ENCODE data around the gene ATF7.
A peak's percentile ranks its signal among the peaks of the same experiment; 100 is the strongest.

The ATF7 gene

DNA sequence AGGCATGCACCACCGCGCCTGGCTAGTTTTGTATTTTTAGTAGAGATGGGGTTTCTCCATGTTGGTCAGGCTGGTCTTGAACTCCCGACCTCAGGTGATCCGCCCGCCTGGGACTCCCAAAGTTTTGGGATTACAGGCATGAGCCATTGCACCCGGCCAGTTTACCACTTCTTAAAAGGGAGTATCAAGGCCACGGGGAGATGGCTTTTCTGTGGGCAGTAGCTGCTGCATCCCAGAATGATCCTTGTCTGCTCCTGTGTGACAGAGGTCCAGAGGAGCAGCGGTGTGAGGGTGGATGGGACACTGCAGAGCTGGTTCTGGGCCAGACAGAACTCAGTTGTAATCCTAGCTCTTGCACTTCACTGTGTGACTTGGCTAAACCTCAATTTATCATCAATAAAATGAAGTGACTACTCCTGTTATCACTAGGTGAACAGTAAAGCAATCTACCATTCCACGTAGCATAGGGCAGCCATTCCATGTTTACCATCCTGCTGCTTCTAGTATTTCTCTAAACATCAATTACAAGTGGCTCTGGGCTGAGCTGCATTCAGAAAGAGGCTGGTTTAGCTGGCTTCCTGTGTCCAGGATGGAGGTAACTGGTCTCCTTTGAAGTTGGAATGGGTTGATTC, 115.9 kb downstream of the ATF7 start:
- TF ChIP-seq POLR2A (IDR thresholded peaks at IDR 0.05; ENCODE audit: extremely low read depth, insufficient read length): no peak
- no peak for TF ChIP-seq MYC (IDR thresholded peaks at IDR 0.05; ENCODE audit: low read depth, low read length)
- TF ChIP-seq, protein P1, sequence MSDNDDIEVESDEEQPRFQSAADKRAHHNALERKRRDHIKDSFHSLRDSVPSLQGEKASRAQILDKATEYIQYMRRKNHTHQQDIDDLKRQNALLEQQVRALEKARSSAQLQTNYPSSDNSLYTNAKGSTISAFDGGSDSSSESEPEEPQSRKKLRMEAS (IDR thresholded peaks at IDR 0.05; ENCODE audit: low read depth, low read length): no peak
- TF ChIP-seq, protein P2, sequence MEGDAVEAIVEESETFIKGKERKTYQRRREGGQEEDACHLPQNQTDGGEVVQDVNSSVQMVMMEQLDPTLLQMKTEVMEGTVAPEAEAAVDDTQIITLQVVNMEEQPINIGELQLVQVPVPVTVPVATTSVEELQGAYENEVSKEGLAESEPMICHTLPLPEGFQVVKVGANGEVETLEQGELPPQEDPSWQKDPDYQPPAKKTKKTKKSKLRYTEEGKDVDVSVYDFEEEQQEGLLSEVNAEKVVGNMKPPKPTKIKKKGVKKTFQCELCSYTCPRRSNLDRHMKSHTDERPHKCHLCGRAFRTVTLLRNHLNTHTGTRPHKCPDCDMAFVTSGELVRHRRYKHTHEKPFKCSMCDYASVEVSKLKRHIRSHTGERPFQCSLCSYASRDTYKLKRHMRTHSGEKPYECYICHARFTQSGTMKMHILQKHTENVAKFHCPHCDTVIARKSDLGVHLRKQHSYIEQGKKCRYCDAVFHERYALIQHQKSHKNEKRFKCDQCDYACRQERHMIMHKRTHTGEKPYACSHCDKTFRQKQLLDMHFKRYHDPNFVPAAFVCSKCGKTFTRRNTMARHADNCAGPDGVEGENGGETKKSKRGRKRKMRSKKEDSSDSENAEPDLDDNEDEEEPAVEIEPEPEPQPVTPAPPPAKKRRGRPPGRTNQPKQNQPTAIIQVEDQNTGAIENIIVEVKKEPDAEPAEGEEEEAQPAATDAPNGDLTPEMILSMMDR (IDR thresholded peaks at IDR 0.05; ENCODE audit: low read depth, low read length): no peak
- no peak for DNase-seq (ENCODE audit: low read depth)
- no peak overlapping the region for H3K4me3 ChIP-seq (ENCODE audit: low read depth, low read length)

DNA sequence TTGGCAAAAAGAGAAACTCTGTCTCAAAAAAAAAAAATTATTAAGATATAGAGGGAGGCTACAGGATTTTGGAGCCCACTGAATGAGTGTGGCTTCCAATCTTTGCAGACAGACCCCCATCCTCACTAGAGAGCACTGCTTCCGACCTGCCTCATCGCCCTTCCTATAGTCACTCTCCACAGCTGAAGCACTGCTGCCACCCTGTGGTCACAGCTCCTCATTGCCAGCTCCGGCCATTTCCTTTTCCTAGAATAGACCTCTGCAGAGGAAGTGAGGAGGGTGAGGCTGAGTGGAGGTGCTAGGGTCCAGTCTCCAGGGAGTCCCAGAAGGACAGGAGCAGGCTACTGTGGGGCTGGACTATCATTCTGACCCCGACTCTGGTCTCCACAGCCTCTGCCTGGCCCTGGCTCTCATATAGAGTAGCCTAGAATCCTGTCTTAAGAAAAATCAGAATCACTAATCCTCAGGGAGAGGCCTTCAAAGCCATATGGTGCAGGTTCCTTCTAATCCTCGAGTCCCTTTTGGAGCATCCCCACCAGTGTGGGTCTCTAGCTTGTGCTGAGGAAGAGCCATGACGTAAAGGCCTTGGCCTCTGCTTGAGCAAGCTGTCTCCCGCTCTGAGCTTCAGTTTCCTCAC, 117.5 kb downstream of the ATF7 start:
- peak; percentile 84 for DNase-seq (ENCODE audit: low read depth)
- no peak overlapping the region for H3K4me3 ChIP-seq (ENCODE audit: low read depth, low read length)
- no peak for TF ChIP-seq MYC (IDR thresholded peaks at IDR 0.05; ENCODE audit: low read depth, low read length)
- TF ChIP-seq, protein P2 (IDR thresholded peaks at IDR 0.05; ENCODE audit: low read depth, low read length): peak; percentile 95
- TF ChIP-seq, protein P1 (IDR thresholded peaks at IDR 0.05; ENCODE audit: low read depth, low read length): no peak

DNA sequence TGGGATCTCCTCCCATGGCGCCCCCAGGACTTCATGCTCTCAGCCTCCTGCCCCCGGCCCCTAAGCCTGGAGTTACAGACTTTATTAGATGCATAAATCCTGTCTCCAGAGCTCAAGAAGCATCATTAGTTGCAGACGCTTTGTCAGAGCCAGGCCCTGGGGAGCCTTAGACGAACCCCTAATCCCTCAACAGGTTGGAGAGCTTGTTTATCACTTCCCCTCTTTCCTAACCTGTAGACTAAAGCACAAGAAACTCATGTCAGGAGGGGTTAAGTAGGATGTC, 118.6 kb downstream of the ATF7 start:
- TF ChIP-seq POLR2A (IDR thresholded peaks at IDR 0.05; ENCODE audit: extremely low read depth, insufficient read length) (no peak), MYC (IDR thresholded peaks at IDR 0.05; ENCODE audit: low read depth, low read length) (no peak)
- TF ChIP-seq, protein P2 (IDR thresholded peaks at IDR 0.05; ENCODE audit: low read depth, low read length): no peak
- TF ChIP-seq, protein P1 (IDR thresholded peaks at IDR 0.05; ENCODE audit: low read depth, low read length): no peak
- DNase-seq (ENCODE audit: low read depth): no peak

DNA sequence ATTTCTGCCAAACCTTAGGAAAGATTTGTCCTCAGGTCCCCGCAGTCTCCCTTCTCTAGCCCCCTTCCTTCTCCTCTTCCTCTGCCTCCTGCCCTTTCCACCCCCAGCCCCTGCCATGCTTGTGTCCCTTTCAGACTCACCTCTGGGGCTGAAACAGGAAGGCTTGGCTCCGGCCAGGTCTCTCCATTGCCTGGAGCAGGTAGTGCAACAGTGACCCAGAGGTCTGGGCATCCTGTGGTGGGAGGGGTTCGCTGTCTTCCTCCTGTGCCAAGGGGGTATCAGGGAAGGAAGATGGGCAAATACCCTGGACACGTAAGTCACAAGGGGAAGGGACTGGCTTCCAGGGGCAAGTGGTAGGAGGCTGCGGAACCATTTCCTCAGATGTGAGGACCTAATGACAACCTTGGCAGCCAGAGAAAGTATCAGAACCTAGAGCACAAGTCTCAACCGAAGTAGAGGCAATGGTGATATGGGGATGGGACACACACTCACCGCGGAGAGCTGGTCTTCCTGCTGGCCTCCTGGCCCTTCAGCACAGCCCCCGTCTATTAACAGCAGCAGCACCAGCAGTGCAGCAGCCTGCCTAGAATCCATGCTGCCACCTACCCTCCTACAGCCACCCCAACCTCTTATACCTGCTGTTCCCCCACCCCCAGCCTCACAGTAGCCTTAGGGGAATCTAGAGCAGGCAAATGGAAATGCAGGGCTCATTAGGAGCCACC, 119.1 kb downstream of the ATF7 start, which contains the start of gene NPFF:
TSS of gene NPFF (minus strand) at position 604 of the 722 bp plus-strand sequence. CDS start at position 594, 10 bp downstream.
- DNase-seq (ENCODE audit: low read depth): no peak
- H3K4me3 ChIP-seq (ENCODE audit: low read depth, low read length): no peak within 1 kb of the TSS
- TF ChIP-seq, protein P2 (IDR thresholded peaks at IDR 0.05; ENCODE audit: low read depth, low read length): no peak
- TF ChIP-seq POLR2A (IDR thresholded peaks at IDR 0.05; ENCODE audit: extremely low read depth, insufficient read length) (peak; percentile 6), MYC (IDR thresholded peaks at IDR 0.05; ENCODE audit: low read depth, low read length) (no peak)
- TF ChIP-seq, protein P1 (IDR thresholded peaks at IDR 0.05; ENCODE audit: low read depth, low read length): no peak

More for the DNA sequence above, 118.6 kb downstream of the ATF7 start:
- H3K4me3 ChIP-seq (ENCODE audit: low read depth, low read length): no peak overlapping the region

DNA sequence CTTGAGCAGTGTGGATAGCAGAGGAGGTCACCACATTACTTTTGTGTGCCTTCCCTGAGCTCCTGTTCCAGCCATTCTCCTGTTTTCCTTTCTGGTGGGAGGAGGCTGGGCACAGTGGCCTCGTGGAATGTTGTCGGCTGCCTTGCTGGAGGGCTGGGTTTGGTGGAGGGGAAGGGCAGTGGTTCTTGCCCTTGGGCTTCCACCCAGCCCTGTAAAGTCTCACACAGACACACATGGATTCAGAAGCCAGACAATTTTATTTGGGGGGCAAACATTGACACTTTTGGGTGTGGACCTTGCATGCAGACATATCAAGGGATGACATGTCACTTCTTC, 119.8 kb downstream of the ATF7 start:
- no peak overlapping the region for H3K4me3 ChIP-seq (ENCODE audit: low read depth, low read length)
- no peak for DNase-seq (ENCODE audit: low read depth)
- TF ChIP-seq MYC (IDR thresholded peaks at IDR 0.05; ENCODE audit: low read depth, low read length) (no peak), POLR2A (IDR thresholded peaks at IDR 0.05; ENCODE audit: extremely low read depth, insufficient read length) (no peak)
- TF ChIP-seq, protein P1 (IDR thresholded peaks at IDR 0.05; ENCODE audit: low read depth, low read length): no peak
- TF ChIP-seq, protein P2 (IDR thresholded peaks at IDR 0.05; ENCODE audit: low read depth, low read length): no peak
